Activated CD8-positive, alpha-beta memory T cell treated with anti-CD3 and anti-CD28 coated beads, Interleukin-2, amount 50 U/mL, for 1 hour (primary cell): Measurements from ENCODE around the gene PCDHB16.

Source experiments
- DNase-seq: peaks from one replicate; pipeline ENCODE4 v3.0.0-alpha.2; 2020; ENCODE audit errors: extremely low read depth

PCDHB16 gene

GRCh38 chr5:141234109-141234667 is 52.0 kb downstream of the PCDHB16 start:
- DNase-seq: no peak
